OCI-LY7 (cell line): ENCODE results near the gene LPCAT3.

Experiments
- CTCF ChIP-seq: fragments of 200-600 bp; sonication (generic); conservative IDR thresholded peaks from 2 replicates; pipeline ENCODE4 v1.5.1; 2014; ENCODE audit warnings: mild to moderate bottlenecking, antibody characterized with exemption, low read length, moderate library complexity, mixed read lengths
- EZH2phosphoT487 ChIP-seq: fragments of 200-600 bp; sonication (generic); IDR thresholded peaks from 2 replicates; pipeline ENCODE4 v1.6.1; 2018; ENCODE audit warnings: low read depth, borderline replicate concordance, mild to moderate bottlenecking, mixed run types, antibody characterized with exemption, low read length, moderate library complexity, mixed read lengths

- TF ChIP-seq CTCF = no peak
- TF ChIP-seq EZH2phosphoT487 = no peak
Observed at GRCh38 chr12:7013101-7013500, 5.2 kb downstream of the LPCAT3 start.
